Measurements from ENCODE around the gene CTSL. TPM values are rescaled to one million over a fixed set of nuclear protein-coding genes. Genes with fewer than 3 reads are reported as not detected.
"Not testable (repeated sequence)": the region's sequence is repeated elsewhere in the genome, so short reads cannot be mapped to it uniquely, and the experiment has no call there.

Gene CTSL
- total RNA-seq, 1 donor from 2014 or later: 33.8 TPM

DNA sequence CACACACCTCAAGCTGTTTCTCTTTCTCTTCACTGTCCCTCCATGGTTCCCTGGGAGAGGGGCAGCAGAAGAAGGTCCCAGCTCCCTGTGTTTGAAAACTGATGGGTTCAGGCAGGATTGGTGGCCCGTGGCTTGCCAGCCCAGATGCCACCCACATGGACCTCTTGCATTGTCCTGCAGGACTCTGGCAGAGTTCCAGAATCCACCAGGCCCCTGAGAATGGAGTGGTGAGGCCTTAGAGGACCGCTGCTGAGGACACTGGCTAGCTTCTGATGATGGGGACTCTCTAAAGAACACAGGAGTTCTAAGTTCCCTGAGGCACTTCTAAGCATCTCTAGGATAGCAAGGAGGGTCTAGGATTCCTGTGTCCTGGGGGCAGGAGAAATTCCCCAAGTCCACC is 24.8 kb downstream of the CTSL start:
- H3K9me3 Mint-ChIP-seq: peaks cover 4% of the 10 kb centered on the region
- no peak for DNase-seq (ENCODE audit: low read depth, low spot score)
- TF ChIP-seq, protein P1, sequence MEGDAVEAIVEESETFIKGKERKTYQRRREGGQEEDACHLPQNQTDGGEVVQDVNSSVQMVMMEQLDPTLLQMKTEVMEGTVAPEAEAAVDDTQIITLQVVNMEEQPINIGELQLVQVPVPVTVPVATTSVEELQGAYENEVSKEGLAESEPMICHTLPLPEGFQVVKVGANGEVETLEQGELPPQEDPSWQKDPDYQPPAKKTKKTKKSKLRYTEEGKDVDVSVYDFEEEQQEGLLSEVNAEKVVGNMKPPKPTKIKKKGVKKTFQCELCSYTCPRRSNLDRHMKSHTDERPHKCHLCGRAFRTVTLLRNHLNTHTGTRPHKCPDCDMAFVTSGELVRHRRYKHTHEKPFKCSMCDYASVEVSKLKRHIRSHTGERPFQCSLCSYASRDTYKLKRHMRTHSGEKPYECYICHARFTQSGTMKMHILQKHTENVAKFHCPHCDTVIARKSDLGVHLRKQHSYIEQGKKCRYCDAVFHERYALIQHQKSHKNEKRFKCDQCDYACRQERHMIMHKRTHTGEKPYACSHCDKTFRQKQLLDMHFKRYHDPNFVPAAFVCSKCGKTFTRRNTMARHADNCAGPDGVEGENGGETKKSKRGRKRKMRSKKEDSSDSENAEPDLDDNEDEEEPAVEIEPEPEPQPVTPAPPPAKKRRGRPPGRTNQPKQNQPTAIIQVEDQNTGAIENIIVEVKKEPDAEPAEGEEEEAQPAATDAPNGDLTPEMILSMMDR (conservative IDR thresholded peaks at IDR 0.05): no peak
- H3K36me3 Mint-ChIP-seq (ENCODE audit: low read depth): no peaks in the 10 kb centered on the region
- H3K4me1 Mint-ChIP-seq: no peaks in the 10 kb centered on the region
- no peaks in the 10 kb centered on the region for H3K27me3 Mint-ChIP-seq (ENCODE audit: low read depth)
- no peak overlapping the region for H3K4me3 Mint-ChIP-seq
- H3K27ac Mint-ChIP-seq (ENCODE audit: unreplicated experiment): no peak overlapping the region

DNA sequence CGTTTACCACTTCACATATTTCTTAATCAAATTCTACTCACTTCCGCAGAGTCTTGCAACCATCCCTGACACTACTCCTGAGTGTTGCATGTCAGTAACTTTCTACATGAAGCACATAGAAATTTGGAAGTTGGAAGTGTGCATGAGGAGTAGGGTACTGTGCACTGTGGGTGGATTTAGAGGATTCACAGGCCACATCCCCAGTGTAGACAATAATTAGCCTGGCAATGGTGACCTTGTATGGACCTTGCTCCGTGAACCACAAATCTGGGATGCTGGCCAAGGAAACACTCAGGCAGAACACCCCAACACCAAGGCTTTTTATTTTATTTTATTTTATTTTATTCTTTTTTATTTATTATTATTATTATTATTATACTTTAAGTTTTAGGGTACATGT is 25.5 kb downstream of the CTSL start:
- TF ChIP-seq, protein P1 (conservative IDR thresholded peaks at IDR 0.05): no peak
- DNase-seq (ENCODE audit: low read depth, low spot score): no peak
- H3K4me1 Mint-ChIP-seq: no peaks in the 10 kb centered on the region
- H3K4me3 Mint-ChIP-seq: no peak overlapping the region
- H3K27me3 Mint-ChIP-seq (ENCODE audit: low read depth): no peaks in the 10 kb centered on the region
- H3K36me3 Mint-ChIP-seq (ENCODE audit: low read depth): no peaks in the 10 kb centered on the region
- H3K27ac Mint-ChIP-seq (ENCODE audit: unreplicated experiment): no peak overlapping the region
- H3K9me3 Mint-ChIP-seq: peaks cover 4% of the 10 kb centered on the region

DNA sequence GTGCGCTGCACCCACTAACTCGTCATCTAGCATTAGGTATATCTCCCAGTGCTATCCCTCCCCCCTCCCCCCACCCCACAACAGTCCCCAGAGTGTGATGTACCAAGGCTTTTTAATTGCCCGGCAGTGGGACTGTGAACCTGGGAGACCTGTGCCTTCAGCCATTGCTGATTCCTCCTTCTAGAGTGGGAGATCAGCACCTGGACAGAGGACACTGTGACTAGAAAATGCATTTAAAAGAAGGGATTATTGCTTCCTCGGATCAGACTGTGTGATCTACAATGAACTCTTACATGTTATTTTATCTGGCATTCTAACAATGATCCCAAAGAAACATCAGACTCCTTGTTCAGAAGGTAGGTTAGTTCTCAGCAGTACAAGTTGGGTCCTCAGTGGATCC is 25.9 kb downstream of the CTSL start:
- H3K27me3 Mint-ChIP-seq (ENCODE audit: low read depth): no peaks in the 10 kb centered on the region
- DNase-seq (ENCODE audit: low read depth, low spot score): no peak
- no peak overlapping the region for H3K4me3 Mint-ChIP-seq
- no peaks in the 10 kb centered on the region for H3K36me3 Mint-ChIP-seq (ENCODE audit: low read depth)
- no peak overlapping the region for H3K27ac Mint-ChIP-seq (ENCODE audit: unreplicated experiment)
- no peaks in the 10 kb centered on the region for H3K4me1 Mint-ChIP-seq
- TF ChIP-seq, protein P1 (conservative IDR thresholded peaks at IDR 0.05): no peak
- peaks cover 4% of the 10 kb centered on the region for H3K9me3 Mint-ChIP-seq

DNA sequence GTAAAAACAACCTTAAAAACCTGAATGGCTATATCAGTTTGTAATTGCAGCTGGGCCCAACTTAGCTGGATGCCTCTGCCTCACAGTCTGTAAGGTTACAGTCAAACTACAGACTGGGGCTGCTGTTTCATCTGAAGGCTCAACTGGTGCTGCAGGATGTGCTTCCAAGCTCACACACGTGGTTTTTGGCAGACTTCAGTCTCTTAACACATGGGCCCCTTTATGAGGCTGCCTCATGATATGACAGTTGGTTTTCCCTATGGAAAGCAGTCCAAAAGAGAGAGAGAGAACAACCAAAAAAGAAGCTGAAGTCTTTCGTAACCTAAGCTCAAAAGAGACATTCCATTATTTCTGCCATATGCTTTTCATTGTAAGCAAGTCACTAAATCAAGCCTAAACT is 27.4 kb downstream of the CTSL start:
- H3K4me1 Mint-ChIP-seq: no peaks in the 10 kb centered on the region
- peaks cover 4% of the 10 kb centered on the region for H3K9me3 Mint-ChIP-seq
- no peak for DNase-seq (ENCODE audit: low read depth, low spot score)
- H3K36me3 Mint-ChIP-seq (ENCODE audit: low read depth): no peaks in the 10 kb centered on the region
- no peak overlapping the region for H3K27ac Mint-ChIP-seq (ENCODE audit: unreplicated experiment)
- H3K27me3 Mint-ChIP-seq (ENCODE audit: low read depth): no peaks in the 10 kb centered on the region
- H3K4me3 Mint-ChIP-seq: no peak overlapping the region
- TF ChIP-seq, protein P1 (conservative IDR thresholded peaks at IDR 0.05): no peak

DNA sequence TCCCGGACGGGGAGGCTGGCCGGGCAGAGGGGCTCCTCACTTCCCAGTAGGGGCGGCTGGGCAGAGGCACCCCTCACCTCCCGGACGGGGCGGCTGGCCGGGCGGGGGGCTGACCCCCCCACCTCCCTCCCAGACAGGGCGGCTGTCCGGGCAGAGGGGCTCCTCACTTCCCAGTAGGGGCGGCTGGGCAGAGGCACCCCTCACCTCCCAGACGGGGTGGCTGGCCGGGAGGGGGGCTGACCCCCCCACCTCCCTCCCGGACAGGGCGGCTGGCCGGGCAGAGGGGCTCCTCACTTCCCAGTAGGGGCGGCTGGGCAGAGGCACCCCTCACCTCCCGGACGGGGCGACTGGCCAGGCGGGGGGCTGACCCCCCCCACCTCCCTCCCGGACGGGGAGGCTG is 32.4 kb downstream of the CTSL start:
- H3K27ac Mint-ChIP-seq (ENCODE audit: unreplicated experiment); H3K27me3 Mint-ChIP-seq (ENCODE audit: low read depth); H3K4me3 Mint-ChIP-seq: not testable (repeated sequence)

DNA sequence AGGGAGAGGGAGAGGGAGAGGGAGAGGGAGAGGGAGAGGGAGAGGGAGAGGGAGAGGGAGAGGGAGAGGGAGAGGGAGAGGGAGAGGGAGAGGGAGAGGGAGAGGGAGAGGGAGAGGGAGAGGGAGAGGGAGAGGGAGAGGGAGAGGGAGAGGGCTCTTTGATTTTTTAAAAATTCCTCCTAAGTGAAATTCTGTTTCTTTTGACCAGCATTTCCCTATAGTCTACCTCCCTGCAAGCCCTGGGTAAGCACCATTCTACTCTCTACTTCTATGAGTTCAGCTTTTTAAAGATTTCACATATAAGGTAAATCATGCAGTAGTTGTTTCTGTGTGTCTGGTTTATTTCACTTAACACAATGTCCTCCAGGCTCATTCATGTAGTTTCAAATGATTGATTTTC is 34.1 kb downstream of the CTSL start:
- H3K9me3 Mint-ChIP-seq; H3K27ac Mint-ChIP-seq (ENCODE audit: unreplicated experiment); H3K27me3 Mint-ChIP-seq (ENCODE audit: low read depth); H3K4me3 Mint-ChIP-seq; H3K4me1 Mint-ChIP-seq; DNase-seq (ENCODE audit: low read depth, low spot score); H3K36me3 Mint-ChIP-seq (ENCODE audit: low read depth): not testable (repeated sequence)

More for the DNA sequence above, 32.4 kb downstream of the CTSL start:
- H3K9me3 Mint-ChIP-seq; H3K36me3 Mint-ChIP-seq (ENCODE audit: low read depth); DNase-seq (ENCODE audit: low read depth, low spot score); H3K4me1 Mint-ChIP-seq: not testable (repeated sequence)

DNA sequence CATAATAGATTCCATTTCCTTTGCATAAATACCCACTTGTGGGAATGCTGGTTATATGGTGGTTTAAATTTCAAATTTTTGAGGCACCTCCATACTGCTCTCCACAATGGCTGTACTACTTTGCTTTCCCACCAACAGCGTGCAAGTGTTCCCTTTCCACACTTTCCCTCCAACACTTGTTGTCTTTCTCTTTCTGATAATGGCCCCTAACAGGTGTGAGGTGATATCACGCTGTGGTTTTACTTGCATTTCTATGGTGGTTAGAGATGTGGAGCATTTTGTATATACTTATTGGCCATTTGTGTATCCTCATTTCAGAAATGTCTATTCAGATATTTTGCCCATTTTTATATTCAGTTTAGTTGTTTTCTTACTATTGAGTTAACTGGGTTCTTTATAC is 34.6 kb downstream of the CTSL start:
- H3K4me3 Mint-ChIP-seq: no peak overlapping the region
- H3K9me3 Mint-ChIP-seq: peaks cover 5% of the 10 kb centered on the region
- no peaks in the 10 kb centered on the region for H3K4me1 Mint-ChIP-seq
- H3K36me3 Mint-ChIP-seq (ENCODE audit: low read depth): peaks cover 6% of the 10 kb centered on the region
- no peak for DNase-seq (ENCODE audit: low read depth, low spot score)
- TF ChIP-seq, protein P1 (conservative IDR thresholded peaks at IDR 0.05): no peak
- H3K27me3 Mint-ChIP-seq (ENCODE audit: low read depth): no peaks in the 10 kb centered on the region
- no peak overlapping the region for H3K27ac Mint-ChIP-seq (ENCODE audit: unreplicated experiment)
